Measurements from ENCODE around the gene LRRC9.

Gene LRRC9

DNA sequence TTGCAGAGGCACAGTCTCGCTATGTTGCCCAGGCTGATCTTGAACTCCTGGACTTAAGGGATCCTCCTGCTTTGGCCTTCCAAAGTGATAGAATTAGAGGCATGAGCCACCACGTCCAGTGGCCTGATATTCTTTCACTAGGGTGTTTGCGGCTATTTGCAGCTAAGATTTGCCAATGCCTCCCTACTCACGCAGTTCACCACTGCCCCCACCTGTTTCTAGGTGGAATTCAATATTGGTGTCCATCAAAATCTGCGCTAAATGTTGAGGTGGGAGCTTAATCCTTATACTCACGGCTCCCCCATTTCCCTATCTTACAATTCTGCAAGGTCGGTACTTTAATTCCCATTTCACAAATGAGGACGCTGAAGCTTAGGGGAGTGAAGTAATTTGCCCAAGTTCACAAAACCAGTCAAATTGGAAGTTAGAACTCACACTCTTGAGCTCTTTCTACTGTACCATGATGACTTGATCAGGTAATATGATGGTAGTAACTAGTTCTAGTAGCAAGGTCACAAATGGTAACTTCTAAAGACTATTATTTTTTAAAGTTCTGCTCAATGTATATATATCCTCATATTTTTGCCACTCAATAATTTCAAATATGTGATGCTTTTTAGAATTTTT is 22.1 kb upstream of the LRRC9 start:
- no peak for DNase-seq

DNA sequence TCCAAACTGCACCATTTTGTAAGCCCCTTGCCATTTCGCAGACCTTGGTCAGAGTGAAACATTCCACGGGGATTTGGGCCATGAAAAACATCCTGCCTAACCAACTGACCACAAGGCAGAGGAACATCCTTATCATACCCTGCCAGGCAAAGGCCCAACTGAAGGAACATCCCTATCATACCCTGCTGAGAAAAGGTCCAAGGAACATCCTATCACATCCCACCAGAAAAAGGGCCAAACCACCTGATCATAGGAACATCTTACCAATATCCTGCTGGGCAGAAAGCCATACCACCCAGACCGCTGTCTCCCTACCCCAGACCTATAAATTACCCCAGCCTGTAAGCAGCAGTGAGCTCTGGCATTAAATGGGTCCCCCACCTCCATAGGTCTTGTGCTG is 19.4 kb upstream of the LRRC9 start:
- Histone ChIP-seq H3K79me2 (ENCODE audit: low read length) (no peaks in the 10 kb centered on the region), H4K20me1 (ENCODE audit: insufficient read depth, low read length) (no peaks in the 10 kb centered on the region), H3K4me1 (ENCODE audit: low read length) (no peaks in the 10 kb centered on the region), H3K27ac (ENCODE audit: low read length) (no peak overlapping the region), H3K36me3 (replicated peaks; ENCODE audit: insufficient read depth, low read length) (no peaks in the 10 kb centered on the region), H3F3A (ENCODE audit: insufficient read depth, low read length) (no peaks in the 10 kb centered on the region), H3K27me3 (replicated peaks; ENCODE audit: insufficient read depth, low read length) (no peaks in the 10 kb centered on the region), H3K9me3 (replicated peaks; ENCODE audit: insufficient read depth, low read length) (no peaks in the 10 kb centered on the region), H3K4me2 (ENCODE audit: low read depth, low read length) (no peak overlapping the region), H3K9me2 (replicated peaks; ENCODE audit: insufficient read depth, low read length) (no peaks in the 10 kb centered on the region), H3K4me3 (ENCODE audit: low read length) (no peak overlapping the region), H2AFZ (ENCODE audit: low read length) (no peak overlapping the region), H3K9ac (ENCODE audit: low read length) (no peak overlapping the region)
- DNase-seq: no peak
- TF ChIP-seq, protein P1, sequence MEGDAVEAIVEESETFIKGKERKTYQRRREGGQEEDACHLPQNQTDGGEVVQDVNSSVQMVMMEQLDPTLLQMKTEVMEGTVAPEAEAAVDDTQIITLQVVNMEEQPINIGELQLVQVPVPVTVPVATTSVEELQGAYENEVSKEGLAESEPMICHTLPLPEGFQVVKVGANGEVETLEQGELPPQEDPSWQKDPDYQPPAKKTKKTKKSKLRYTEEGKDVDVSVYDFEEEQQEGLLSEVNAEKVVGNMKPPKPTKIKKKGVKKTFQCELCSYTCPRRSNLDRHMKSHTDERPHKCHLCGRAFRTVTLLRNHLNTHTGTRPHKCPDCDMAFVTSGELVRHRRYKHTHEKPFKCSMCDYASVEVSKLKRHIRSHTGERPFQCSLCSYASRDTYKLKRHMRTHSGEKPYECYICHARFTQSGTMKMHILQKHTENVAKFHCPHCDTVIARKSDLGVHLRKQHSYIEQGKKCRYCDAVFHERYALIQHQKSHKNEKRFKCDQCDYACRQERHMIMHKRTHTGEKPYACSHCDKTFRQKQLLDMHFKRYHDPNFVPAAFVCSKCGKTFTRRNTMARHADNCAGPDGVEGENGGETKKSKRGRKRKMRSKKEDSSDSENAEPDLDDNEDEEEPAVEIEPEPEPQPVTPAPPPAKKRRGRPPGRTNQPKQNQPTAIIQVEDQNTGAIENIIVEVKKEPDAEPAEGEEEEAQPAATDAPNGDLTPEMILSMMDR (IDR thresholded peaks at IDR 0.05; ENCODE audit: low read length): no peak
- TF ChIP-seq EZH2 (optimal IDR thresholded peaks at IDR 0.05; ENCODE audit: low read depth, low read length) (no peak), EZH2phosphoT487 (IDR thresholded peaks at IDR 0.05; ENCODE audit: low read length) (no peak)

More for the DNA sequence above, 22.1 kb upstream of the LRRC9 start:
- no peak overlapping the region for H3K9ac ChIP-seq (ENCODE audit: low read length)
- no peak overlapping the region for H3K4me3 ChIP-seq (ENCODE audit: low read length)
- no peak overlapping the region for H2AFZ ChIP-seq (ENCODE audit: low read length)
- H3K36me3 ChIP-seq (replicated peaks; ENCODE audit: insufficient read depth, low read length): no peaks in the 10 kb centered on the region
- no peak overlapping the region for H3K27ac ChIP-seq (ENCODE audit: low read length)
- H3K4me2 ChIP-seq (ENCODE audit: low read depth, low read length): no peak overlapping the region
- H3K79me2 ChIP-seq (ENCODE audit: low read length): no peaks in the 10 kb centered on the region
- H3K4me1 ChIP-seq (ENCODE audit: low read length): no peaks in the 10 kb centered on the region
- H3F3A ChIP-seq (ENCODE audit: insufficient read depth, low read length): no peaks in the 10 kb centered on the region
- TF ChIP-seq, protein P1 (IDR thresholded peaks at IDR 0.05; ENCODE audit: low read length): peak; percentile 22; the same call in 1 of the 2 replicates
- TF ChIP-seq EZH2phosphoT487 (IDR thresholded peaks at IDR 0.05; ENCODE audit: low read length) (no peak), EZH2 (optimal IDR thresholded peaks at IDR 0.05; ENCODE audit: low read depth, low read length) (no peak)
- no peaks in the 10 kb centered on the region for H3K9me2 ChIP-seq (replicated peaks; ENCODE audit: insufficient read depth, low read length)
- H4K20me1 ChIP-seq (ENCODE audit: insufficient read depth, low read length): no peaks in the 10 kb centered on the region
- H3K27me3 ChIP-seq (replicated peaks; ENCODE audit: insufficient read depth, low read length): no peaks in the 10 kb centered on the region
- no peaks in the 10 kb centered on the region for H3K9me3 ChIP-seq (replicated peaks; ENCODE audit: insufficient read depth, low read length)

DNA sequence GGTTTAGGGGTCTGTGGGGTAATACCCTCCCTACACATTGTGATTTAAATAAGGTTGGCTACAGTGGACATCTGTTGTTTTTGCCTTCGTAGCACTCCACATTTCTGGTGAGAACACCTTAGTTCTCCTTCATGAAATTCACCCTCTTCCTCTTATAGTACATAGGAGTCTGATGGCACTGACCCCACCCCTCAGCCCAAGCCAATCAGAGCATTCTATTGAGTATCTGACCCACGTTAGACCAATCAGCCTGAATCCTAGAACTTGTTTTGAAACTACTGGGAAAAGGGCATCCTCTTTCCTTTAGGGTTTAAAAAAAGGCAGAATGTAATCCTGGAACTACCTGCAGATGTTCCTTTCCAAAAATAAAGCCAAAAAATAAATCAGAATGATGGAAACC is 15.8 kb upstream of the LRRC9 start:
- Histone ChIP-seq H2AFZ (ENCODE audit: low read length) (no peak overlapping the region), H3K9ac (ENCODE audit: low read length) (no peak overlapping the region), H3K79me2 (ENCODE audit: low read length) (no peaks in the 10 kb centered on the region), H3K36me3 (replicated peaks; ENCODE audit: insufficient read depth, low read length) (no peaks in the 10 kb centered on the region), H4K20me1 (ENCODE audit: insufficient read depth, low read length) (no peaks in the 10 kb centered on the region), H3K9me2 (replicated peaks; ENCODE audit: insufficient read depth, low read length) (no peaks in the 10 kb centered on the region), H3K27ac (ENCODE audit: low read length) (no peak overlapping the region), H3K4me3 (ENCODE audit: low read length) (no peak overlapping the region), H3K4me1 (ENCODE audit: low read length) (no peaks in the 10 kb centered on the region), H3K27me3 (replicated peaks; ENCODE audit: insufficient read depth, low read length) (no peaks in the 10 kb centered on the region), H3K4me2 (ENCODE audit: low read depth, low read length) (no peak overlapping the region), H3K9me3 (replicated peaks; ENCODE audit: insufficient read depth, low read length) (no peaks in the 10 kb centered on the region), H3F3A (ENCODE audit: insufficient read depth, low read length) (no peaks in the 10 kb centered on the region)
- DNase-seq: no peak
- TF ChIP-seq EZH2 (optimal IDR thresholded peaks at IDR 0.05; ENCODE audit: low read depth, low read length) (no peak), EZH2phosphoT487 (IDR thresholded peaks at IDR 0.05; ENCODE audit: low read length) (no peak)
- TF ChIP-seq, protein P1 (IDR thresholded peaks at IDR 0.05; ENCODE audit: low read length): no peak

Data from MM.1S (cell line).